MG63 (cell line): Measurements from ENCODE around the gene PTPRF. TPM values are rescaled to one million over a fixed set of nuclear protein-coding genes. Genes with fewer than 3 reads are reported as not detected.
A peak's percentile ranks its signal among the peaks of the same experiment; 100 is the strongest.

Experiments
- DNase-seq: peaks from one replicate; pipeline ENCODE4 v3.0.0-alpha.2; 2020
- H3K27me3 ChIP-seq: fragments of 250-450 bp; sonication (Bioruptor Pico); 2 replicates; pipeline ENCODE4 v1.5.1; 2020; ENCODE audit warnings: mild to moderate bottlenecking, moderate library complexity
- H3K36me3 ChIP-seq: fragments of 250-450 bp; sonication (Bioruptor Pico); 2 replicates; pipeline ENCODE4 v1.5.1; 2020; ENCODE audit warnings: mild to moderate bottlenecking, moderate library complexity
- H3K4me3 ChIP-seq: fragments of 250-450 bp; sonication (Bioruptor Pico); 2 replicates; pipeline ENCODE4 v1.5.1; 2020; ENCODE audit warnings: mild to moderate bottlenecking, moderate library complexity
- H3K9me3 ChIP-seq: fragments of 250-450 bp; sonication (Bioruptor Pico); 2 replicates; pipeline ENCODE4 v1.5.1; 2020; ENCODE audit warnings: mild to moderate bottlenecking, moderate library complexity
- total RNA-seq: library from RNA; depleted of rRNA; stranded (reverse); fragments of >200 nt; shearing (Covaris generic); gene quantifications from 2 replicates; pipeline ENCODE4 v1.2.3, GENCODE V29; 2014; ENCODE audit warnings: low replicate concordance; rRNA removed

The PTPRF gene
- total RNA-seq, 1 experiment from 2014 or later: 33.0 TPM

DNA sequence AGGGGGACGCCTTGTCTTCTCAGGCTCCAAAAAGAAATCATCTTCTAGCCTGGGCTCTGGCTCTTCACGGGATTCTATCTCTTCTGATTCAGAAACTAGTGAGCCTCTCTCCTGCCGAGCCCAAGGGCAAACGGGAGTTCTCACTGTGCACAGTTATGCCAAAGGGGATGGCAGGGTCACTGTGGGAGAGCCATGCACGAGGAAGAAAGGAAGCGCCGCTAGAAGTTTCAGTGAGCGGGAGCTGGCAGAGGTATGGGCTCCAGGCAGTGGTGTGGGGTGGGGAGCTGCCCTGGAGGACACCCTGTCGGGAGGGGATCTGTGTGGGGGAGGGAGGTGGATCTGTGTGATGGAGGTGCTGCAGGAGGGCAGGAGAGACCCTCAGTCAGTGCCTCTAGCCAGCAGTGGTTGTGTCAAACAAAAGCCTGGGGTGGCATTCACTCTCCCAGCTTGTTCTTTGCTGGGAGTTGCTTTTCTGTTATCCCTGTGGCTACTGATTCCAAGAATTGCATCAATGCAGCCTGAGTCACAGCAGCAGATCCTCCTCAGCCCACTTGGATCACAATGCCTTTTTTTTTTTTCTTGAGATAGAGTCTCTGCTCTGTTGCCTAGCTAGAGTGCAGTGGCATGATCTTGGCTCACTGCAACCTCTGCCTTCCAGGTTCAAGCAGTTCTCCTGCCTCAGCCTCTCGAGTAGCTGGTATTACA is 141.1 kb downstream of the PTPRF start:
- peak; percentile 52 for DNase-seq
- Histone ChIP-seq H3K9me3 (no peaks in the 10 kb centered on the region), H3K4me3 (no peak overlapping the region), H3K27me3 (no peaks in the 10 kb centered on the region), H3K36me3 (peaks cover 83% of the 10 kb centered on the region)

DNA sequence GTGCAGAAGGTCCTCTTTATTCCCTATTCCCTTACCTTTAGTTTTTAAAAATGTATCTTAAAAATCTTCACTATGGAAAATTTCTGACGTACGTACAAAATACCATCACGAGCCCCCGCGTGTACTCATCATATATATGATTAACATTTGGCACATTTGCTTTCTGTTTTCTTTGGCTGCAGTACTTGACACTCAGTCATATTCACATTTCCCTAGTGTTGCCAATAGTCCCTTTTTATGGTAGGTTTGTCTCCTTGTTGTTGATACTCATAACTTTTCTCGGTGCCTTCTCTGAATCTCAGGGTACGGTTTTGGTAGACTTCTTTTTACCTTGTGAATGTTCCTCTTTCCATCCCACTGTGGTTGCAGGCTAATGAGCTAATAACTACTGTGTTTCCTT is 142.6 kb downstream of the PTPRF start:
- peaks cover 74% of the 10 kb centered on the region for H3K36me3 ChIP-seq
- H3K4me3 ChIP-seq: no peak overlapping the region
- H3K9me3 ChIP-seq: no peaks in the 10 kb centered on the region
- DNase-seq: no peak
- no peaks in the 10 kb centered on the region for H3K27me3 ChIP-seq

Other genes with a start within 250 kb of the PTPRF start
- gene C1orf210, start 245.3 kb upstream of the PTPRF start, total RNA-seq: not detected in 2 replicates
- 0.20 TPM in 1 of 2 replicates, not detected in the other for gene TIE1, start 229.9 kb upstream of the PTPRF start, total RNA-seq
- not detected in 2 replicates for gene MPL, start 193.1 kb upstream of the PTPRF start, total RNA-seq
- gene CDC20, start 171.9 kb upstream of the PTPRF start, total RNA-seq: 152 and 260 TPM in 2 replicates
- gene ELOVL1, start 162.9 kb upstream of the PTPRF start, total RNA-seq: 101 and 118 TPM in 2 replicates
- gene MED8, start 141.1 kb upstream of the PTPRF start, total RNA-seq: 51.1 and 60.4 TPM in 2 replicates
- gene SZT2, start 141.0 kb upstream of the PTPRF start, total RNA-seq: 2.5 and 4.9 TPM in 2 replicates
- gene HYI, start 77.0 kb upstream of the PTPRF start, total RNA-seq: 12.1 and 16.7 TPM in 2 replicates
- gene KDM4A, start 119.3 kb downstream of the PTPRF start, total RNA-seq: 24.1 and 24.8 TPM in 2 replicates
- 1.1 and 9.2 TPM in 2 replicates for gene ST3GAL3, start 176.7 kb downstream of the PTPRF start, total RNA-seq